HepG2 (cell line): ENCODE data around the gene XRCC5. TPM values are rescaled to one million over a fixed set of nuclear protein-coding genes. Genes with fewer than 3 reads are reported as not detected.

ENCODE experiments used
- BCLAF1 ChIP-seq: fragments of 450-650 bp; IDR thresholded peaks from 2 replicates; pipeline ENCODE4 v1.6.1; 2017; ENCODE audit warnings: mild to moderate bottlenecking
- DNMT1 ChIP-seq: sonication (generic); formaldehyde crosslinking; IDR thresholded peaks from 2 replicates; pipeline ENCODE4 v1.5.1; 2020; ENCODE audit warnings: mild to moderate bottlenecking, missing genetic modification reagents
- HDAC2 ChIP-seq: sonication (generic); formaldehyde crosslinking; IDR thresholded peaks from 2 replicates; pipeline ENCODE4 v1.4.0; 2020; ENCODE audit warnings: missing genetic modification reagents
- HHEX ChIP-seq: IDR thresholded peaks from 2 replicates; pipeline ENCODE4 v1.6.1; 2016; ENCODE audit warnings: control low read depth
- HNF4A ChIP-seq: sonication (generic); formaldehyde crosslinking; IDR thresholded peaks from 2 replicates; pipeline ENCODE4 v1.4.0; 2020; ENCODE audit warnings: missing genetic modification reagents
- HOXA3 ChIP-seq: sonication (generic); formaldehyde crosslinking; IDR thresholded peaks from 2 replicates; pipeline ENCODE4 v1.5.0; 2020; ENCODE audit warnings: missing genetic modification reagents
- KLF12 ChIP-seq: sonication (generic); formaldehyde crosslinking; IDR thresholded peaks from 2 replicates; pipeline ENCODE4 v1.4.0; 2020; ENCODE audit warnings: missing genetic modification reagents, borderline replicate concordance
- MTF1 ChIP-seq: sonication (generic); formaldehyde crosslinking; IDR thresholded peaks from 2 replicates; pipeline ENCODE4 v1.5.0; 2020; ENCODE audit warnings: missing genetic modification reagents
- MYNN ChIP-seq: sonication (generic); formaldehyde crosslinking; IDR thresholded peaks from 2 replicates; pipeline ENCODE4 v1.4.0; 2020; ENCODE audit warnings: mild to moderate bottlenecking, low read depth, missing genetic modification reagents
- PRPF4 ChIP-seq: fragments of 200-400 bp; formaldehyde crosslinking; IDR thresholded peaks from 2 replicates; pipeline ENCODE4 v1.6.1; 2016; ENCODE audit warnings: low read length, low read depth; ENCODE audit not compliant: poor library complexity, severe bottlenecking
- SOX13 ChIP-seq, 3 experiments: fragments of 450-650 bp in 1 of 3; sonication (generic) in 1 of 3; formaldehyde crosslinking in 1 of 3; IDR thresholded peaks in 2 of 3; conservative IDR thresholded peaks in 1 of 3; 2 replicates each; pipeline versions ENCODE4 v1.5.0 to v1.6.1; 2016 to 2020; ENCODE audit warnings: antibody characterized with exemption in 1 of 3, mild to moderate bottlenecking in 1 of 3, missing compliant biosample characterization in 1 of 3, missing genetic modification reagents in 1 of 3, moderate library complexity in 1 of 3
- TCF7 ChIP-seq: sonication (generic); IDR thresholded peaks from 2 replicates; pipeline ENCODE4 v1.6.1; 2016; ENCODE audit warnings: antibody characterized with exemption, low read depth
- ZBTB3 ChIP-seq: sonication (generic); formaldehyde crosslinking; IDR thresholded peaks from 2 replicates; pipeline ENCODE4 v1.4.0; 2020; ENCODE audit warnings: low read depth, mild to moderate bottlenecking, moderate library complexity, missing genetic modification reagents, borderline replicate concordance
- ZNF18 ChIP-seq: sonication (generic); formaldehyde crosslinking; IDR thresholded peaks from 2 replicates; pipeline ENCODE4 v1.8.0; 2022; ENCODE audit warnings: mild to moderate bottlenecking, missing genetic modification reagents; ENCODE audit not compliant: insufficient replicate concordance
- ZNF335 ChIP-seq: sonication (generic); formaldehyde crosslinking; IDR thresholded peaks from 2 replicates; pipeline ENCODE4 v1.4.0; 2020; ENCODE audit warnings: missing genetic modification reagents
- ZNF382 ChIP-seq: sonication (generic); formaldehyde crosslinking; IDR thresholded peaks from 2 replicates; pipeline ENCODE4 v1.5.0; 2020; ENCODE audit warnings: missing genetic modification reagents, mild to moderate bottlenecking, borderline replicate concordance
- ZNF572 ChIP-seq: sonication (generic); formaldehyde crosslinking; IDR thresholded peaks from 2 replicates; pipeline ENCODE4 v1.5.1; 2020; ENCODE audit warnings: mild to moderate bottlenecking, missing genetic modification reagents
- ZSCAN31 ChIP-seq: sonication (generic); formaldehyde crosslinking; IDR thresholded peaks from 2 replicates; pipeline ENCODE4 v1.5.0; 2020; ENCODE audit warnings: low read depth, mild to moderate bottlenecking, missing genetic modification reagents
- ZSCAN5A ChIP-seq: sonication (generic); formaldehyde crosslinking; IDR thresholded peaks from 2 replicates; pipeline ENCODE4 v1.8.0; 2022; ENCODE audit warnings: mild to moderate bottlenecking, missing genetic modification reagents, borderline replicate concordance
- polyA plus RNA-seq, 8 experiments: library from polyadenylated mRNA; depleted of rRNA in 3 of 8; stranded (reverse) in 7 of 8; unstranded in 1 of 8; fragments of >200 nt; fragmentation: Illumina TruSeq in 4 of 8; extraction: Trizol in 4 of 8; gene quantifications; 2 replicates each; pipeline versions ENCODE4 v1.2.1 to v1.2.3, GENCODE V29; 2011 to 2016; ENCODE audit warnings: low read depth in 4 of 8, missing spikeins in 1 of 8, mixed read lengths in 1 of 8; ENCODE audit not compliant: insufficient read depth in 1 of 8
- total RNA-seq, 5 experiments: library from RNA; depleted of rRNA; stranded (reverse); fragments of >200 nt; fragmentation: Illumina TruSeq; extraction: Trizol; gene quantifications; 2 replicates each; pipeline ENCODE4 v1.2.3, GENCODE V29; 2016; ENCODE audit warnings: low read depth in 1 of 5
- TF ChIP-seq, protein P1 (sequence below): IDR thresholded peaks from 2 replicates; pipeline ENCODE4 v1.6.1; 2016
- TF ChIP-seq, protein P2 (sequence below): sonication (generic); formaldehyde crosslinking; IDR thresholded peaks from 2 replicates; pipeline ENCODE4 v1.9.0; 2021; ENCODE audit warnings: missing genetic modification reagents, borderline replicate concordance
- TF ChIP-seq, protein P3 (sequence below): sonication (generic); formaldehyde crosslinking; IDR thresholded peaks from 2 replicates; pipeline ENCODE4 v1.5.0; 2020; ENCODE audit warnings: missing genetic modification reagents, mild to moderate bottlenecking, borderline replicate concordance

XRCC5 gene
- total and polyA plus RNA-seq, 2 of the 13 experiments (the other 11 are each of a cell fraction or from before 2014, with no cell fraction given), result 264 to 454 TPM

DNA sequence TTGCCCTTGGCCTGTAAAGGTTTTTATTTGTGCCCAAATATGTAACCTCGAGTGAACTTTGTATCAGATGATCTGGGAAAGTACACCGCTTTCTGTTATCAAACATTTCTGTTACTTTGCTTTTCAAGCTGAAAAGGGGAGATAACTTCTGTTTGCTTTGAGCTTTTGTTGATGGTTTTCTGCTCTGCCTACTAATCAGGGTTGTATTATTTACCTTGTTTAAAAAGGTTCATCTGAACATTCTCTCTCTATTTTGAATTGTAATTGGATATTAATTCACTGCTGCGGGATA, 79.4 kb downstream of the XRCC5 start (continued):
- TF ChIP-seq HNF4A (CRISPR knock-in tag) (peak; percentile 36; the same call in 1 of the 2 replicates), DNMT1 (no peak), ZSCAN5A (CRISPR knock-in tag) (no peak), MYNN (CRISPR knock-in tag) (no peak), BCLAF1 (no peak), ZNF382 (CRISPR knock-in tag) (no peak), PRPF4 (no peak), ZNF572 (CRISPR knock-in tag) (no peak), TCF7 (peak; percentile 16; the same call in 1 of the 2 replicates), ZNF18 (no peak), ZBTB3 (CRISPR knock-in tag) (no peak), SOX13 (IDR thresholded peaks at IDR 0.05) (no peak), SOX13 (CRISPR knock-in tag; conservative IDR thresholded peaks at IDR 0.05 in 1 of 2, IDR thresholded peaks at IDR 0.05 in 1 of 2) (peak in 1 of 2 experiments; percentile 53; a peak in 1 of 4 replicates), KLF12 (CRISPR knock-in tag) (no peak), HOXA3 (CRISPR knock-in tag) (no peak), HHEX (CRISPR knock-in tag) (no peak), MTF1 (CRISPR knock-in tag) (no peak), HDAC2 (CRISPR knock-in tag) (0 out of 2 replicates have a peak, but pooled peaks have one; percentile 20), ZSCAN31 (CRISPR knock-in tag) (no peak), ZNF335 (CRISPR knock-in tag) (no peak)
- TF ChIP-seq, protein P1, sequence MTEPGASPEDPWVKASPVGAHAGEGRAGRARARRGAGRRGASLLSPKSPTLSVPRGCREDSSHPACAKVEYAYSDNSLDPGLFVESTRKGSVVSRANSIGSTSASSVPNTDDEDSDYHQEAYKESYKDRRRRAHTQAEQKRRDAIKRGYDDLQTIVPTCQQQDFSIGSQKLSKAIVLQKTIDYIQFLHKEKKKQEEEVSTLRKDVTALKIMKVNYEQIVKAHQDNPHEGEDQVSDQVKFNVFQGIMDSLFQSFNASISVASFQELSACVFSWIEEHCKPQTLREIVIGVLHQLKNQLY (CRISPR knock-in tag), result no peak
- TF ChIP-seq, protein P2, sequence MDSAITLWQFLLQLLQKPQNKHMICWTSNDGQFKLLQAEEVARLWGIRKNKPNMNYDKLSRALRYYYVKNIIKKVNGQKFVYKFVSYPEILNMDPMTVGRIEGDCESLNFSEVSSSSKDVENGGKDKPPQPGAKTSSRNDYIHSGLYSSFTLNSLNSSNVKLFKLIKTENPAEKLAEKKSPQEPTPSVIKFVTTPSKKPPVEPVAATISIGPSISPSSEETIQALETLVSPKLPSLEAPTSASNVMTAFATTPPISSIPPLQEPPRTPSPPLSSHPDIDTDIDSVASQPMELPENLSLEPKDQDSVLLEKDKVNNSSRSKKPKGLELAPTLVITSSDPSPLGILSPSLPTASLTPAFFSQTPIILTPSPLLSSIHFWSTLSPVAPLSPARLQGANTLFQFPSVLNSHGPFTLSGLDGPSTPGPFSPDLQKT (CRISPR knock-in tag), result no peak
- TF ChIP-seq, protein P3, sequence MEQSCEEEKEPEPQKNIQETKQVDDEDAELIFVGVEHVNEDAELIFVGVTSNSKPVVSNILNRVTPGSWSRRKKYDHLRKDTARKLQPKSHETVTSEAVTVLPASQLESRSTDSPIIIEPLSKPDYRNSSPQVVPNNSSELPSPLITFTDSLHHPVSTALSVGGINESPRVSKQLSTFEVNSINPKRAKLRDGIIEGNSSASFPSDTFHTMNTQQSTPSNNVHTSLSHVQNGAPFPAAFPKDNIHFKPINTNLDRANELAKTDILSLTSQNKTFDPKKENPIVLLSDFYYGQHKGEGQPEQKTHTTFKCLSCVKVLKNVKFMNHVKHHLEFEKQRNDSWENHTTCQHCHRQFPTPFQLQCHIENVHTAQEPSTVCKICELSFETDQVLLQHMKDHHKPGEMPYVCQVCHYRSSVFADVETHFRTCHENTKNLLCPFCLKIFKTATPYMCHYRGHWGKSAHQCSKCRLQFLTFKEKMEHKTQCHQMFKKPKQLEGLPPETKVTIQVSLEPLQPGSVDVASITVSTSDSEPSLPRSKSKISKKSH, result no peak
